Measurements from ENCODE around the gene BRD7. TPM values are rescaled to one million over a fixed set of nuclear protein-coding genes. Genes with fewer than 3 reads are reported as not detected.

BRD7 gene
- total RNA-seq, 1 donor from 2014 or later = 80.8 TPM

DNA sequence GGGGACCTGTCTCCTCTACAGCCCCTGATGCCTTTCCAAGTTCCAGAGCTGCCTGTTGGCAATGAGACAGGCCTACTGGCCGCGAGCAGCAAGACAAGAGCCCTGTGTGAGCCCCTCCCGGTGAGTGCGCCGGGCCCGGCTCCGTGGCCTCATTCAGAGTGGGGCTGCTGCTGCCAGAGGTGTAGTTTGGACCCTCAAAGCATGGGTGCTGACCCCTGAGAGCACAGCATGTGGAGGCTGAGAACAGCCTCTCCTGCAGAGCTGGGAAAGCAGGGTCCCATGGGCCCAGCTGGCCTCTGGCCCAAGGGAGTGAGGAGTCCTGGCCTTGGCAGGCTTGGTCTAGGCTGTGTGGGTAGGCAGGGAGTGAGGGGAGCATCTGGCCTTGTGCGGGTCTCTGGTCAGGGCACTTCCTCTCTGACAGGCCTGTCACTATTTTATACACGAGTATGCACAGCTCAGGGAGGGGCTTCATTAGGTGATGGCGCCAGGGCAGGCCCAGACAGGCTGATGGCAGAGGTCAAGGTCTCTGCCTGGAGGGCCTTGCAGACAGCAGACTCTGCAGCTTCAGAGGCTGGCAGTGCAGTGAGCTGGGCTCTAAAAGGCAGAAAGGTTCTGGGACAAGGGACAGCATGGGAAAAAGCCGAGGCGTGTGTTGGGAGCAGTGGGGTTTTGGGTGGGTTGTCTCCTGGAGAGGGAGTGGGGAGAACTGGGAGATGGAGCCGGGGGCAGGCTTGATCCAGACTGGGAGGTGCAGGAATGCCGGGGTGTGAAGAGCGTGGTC is 59.1 kb downstream of the BRD7 start:
- Mint-ChIP-seq H3K27me3 (ENCODE audit: unreplicated experiment) (peaks cover 4% of the 10 kb centered on the region), H3K9me3 (ENCODE audit: unreplicated experiment) (peaks cover 6% of the 10 kb centered on the region), H3K36me3 (ENCODE audit: unreplicated experiment) (no peaks in the 10 kb centered on the region), H3K27ac (ENCODE audit: unreplicated experiment) (no peak overlapping the region), H3K4me1 (ENCODE audit: low read depth, unreplicated experiment) (peaks cover 9% of the 10 kb centered on the region), H3K4me3 (ENCODE audit: unreplicated experiment) (no peak overlapping the region)
- no peak for DNase-seq
- TF ChIP-seq, protein P1, sequence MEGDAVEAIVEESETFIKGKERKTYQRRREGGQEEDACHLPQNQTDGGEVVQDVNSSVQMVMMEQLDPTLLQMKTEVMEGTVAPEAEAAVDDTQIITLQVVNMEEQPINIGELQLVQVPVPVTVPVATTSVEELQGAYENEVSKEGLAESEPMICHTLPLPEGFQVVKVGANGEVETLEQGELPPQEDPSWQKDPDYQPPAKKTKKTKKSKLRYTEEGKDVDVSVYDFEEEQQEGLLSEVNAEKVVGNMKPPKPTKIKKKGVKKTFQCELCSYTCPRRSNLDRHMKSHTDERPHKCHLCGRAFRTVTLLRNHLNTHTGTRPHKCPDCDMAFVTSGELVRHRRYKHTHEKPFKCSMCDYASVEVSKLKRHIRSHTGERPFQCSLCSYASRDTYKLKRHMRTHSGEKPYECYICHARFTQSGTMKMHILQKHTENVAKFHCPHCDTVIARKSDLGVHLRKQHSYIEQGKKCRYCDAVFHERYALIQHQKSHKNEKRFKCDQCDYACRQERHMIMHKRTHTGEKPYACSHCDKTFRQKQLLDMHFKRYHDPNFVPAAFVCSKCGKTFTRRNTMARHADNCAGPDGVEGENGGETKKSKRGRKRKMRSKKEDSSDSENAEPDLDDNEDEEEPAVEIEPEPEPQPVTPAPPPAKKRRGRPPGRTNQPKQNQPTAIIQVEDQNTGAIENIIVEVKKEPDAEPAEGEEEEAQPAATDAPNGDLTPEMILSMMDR (IDR thresholded peaks at IDR 0.05; ENCODE audit: partially characterized antibody, unreplicated experiment) = no peak

DNA sequence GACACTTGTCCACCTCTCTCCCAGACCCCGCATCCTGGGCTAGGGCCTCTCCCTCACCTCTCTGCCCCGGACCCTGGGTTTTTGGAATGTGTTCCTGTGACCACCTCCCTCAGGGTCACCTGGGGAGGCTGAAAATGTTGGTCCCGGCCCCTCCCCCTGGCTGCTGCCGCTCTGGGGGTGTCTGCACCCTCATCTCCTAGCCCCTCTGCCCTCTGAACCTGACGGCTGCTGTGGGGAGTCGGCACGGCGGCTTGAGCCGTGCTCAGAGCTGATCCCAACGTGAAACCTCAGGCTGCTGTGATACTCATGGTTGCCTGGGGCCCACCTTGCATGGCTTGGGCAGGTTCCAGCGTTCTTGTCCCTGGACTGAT is 59.6 kb downstream of the BRD7 start:
- TF ChIP-seq, protein P1 (IDR thresholded peaks at IDR 0.05; ENCODE audit: partially characterized antibody, unreplicated experiment) = no peak
- Mint-ChIP-seq H3K27me3 (ENCODE audit: unreplicated experiment) (peaks cover 4% of the 10 kb centered on the region), H3K9me3 (ENCODE audit: unreplicated experiment) (peaks cover 6% of the 10 kb centered on the region), H3K4me1 (ENCODE audit: low read depth, unreplicated experiment) (peaks cover 9% of the 10 kb centered on the region), H3K4me3 (ENCODE audit: unreplicated experiment) (no peak overlapping the region), H3K27ac (ENCODE audit: unreplicated experiment) (no peak overlapping the region), H3K36me3 (ENCODE audit: unreplicated experiment) (no peaks in the 10 kb centered on the region)
- no peak for DNase-seq

DNA sequence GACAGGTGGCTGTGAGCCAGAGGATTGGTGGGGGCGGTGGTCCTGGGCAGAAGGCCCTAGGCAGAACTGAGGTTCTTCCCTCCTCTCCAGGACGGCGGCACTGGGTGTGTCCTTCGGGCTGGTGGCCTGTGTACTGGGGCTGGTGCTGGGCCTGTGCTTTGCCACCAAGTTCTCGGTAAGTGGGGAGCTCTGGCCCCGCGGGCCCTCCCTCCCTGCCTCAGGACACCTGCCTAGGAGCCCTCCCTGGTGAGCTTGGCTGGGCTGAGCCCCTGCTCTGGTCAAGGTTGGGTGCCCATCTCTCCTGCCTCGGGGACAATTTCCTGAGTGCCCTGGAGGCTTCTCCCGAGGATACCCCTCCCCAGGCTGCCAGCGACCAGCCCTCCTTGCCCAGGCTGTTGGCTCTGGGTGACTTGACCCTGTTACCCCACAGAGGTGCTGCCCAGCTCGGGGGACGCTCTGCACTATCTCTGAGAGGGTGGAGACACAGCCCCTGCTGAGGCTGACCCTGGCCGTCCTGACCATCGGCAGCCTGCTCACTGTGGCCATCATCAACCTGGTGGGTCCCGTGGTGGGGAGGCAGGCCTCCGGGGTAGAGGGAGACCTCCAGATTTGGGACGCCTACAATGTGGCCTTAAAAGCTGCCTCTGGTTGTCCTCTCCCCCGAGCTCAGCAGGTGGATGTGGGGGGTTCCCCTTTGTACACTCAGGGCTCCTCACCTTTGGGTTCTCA is 60.4 kb downstream of the BRD7 start:
- H3K9me3 Mint-ChIP-seq (ENCODE audit: unreplicated experiment) = peaks cover 6% of the 10 kb centered on the region
- H3K27ac Mint-ChIP-seq (ENCODE audit: unreplicated experiment) = no peak overlapping the region
- no peaks in the 10 kb centered on the region for H3K36me3 Mint-ChIP-seq (ENCODE audit: unreplicated experiment)
- H3K27me3 Mint-ChIP-seq (ENCODE audit: unreplicated experiment) = peaks cover 4% of the 10 kb centered on the region
- no peak for DNase-seq
- TF ChIP-seq, protein P1 (IDR thresholded peaks at IDR 0.05; ENCODE audit: partially characterized antibody, unreplicated experiment) = no peak
- H3K4me3 Mint-ChIP-seq (ENCODE audit: unreplicated experiment) = no peak overlapping the region
- H3K4me1 Mint-ChIP-seq (ENCODE audit: low read depth, unreplicated experiment) = peaks cover 9% of the 10 kb centered on the region

DNA sequence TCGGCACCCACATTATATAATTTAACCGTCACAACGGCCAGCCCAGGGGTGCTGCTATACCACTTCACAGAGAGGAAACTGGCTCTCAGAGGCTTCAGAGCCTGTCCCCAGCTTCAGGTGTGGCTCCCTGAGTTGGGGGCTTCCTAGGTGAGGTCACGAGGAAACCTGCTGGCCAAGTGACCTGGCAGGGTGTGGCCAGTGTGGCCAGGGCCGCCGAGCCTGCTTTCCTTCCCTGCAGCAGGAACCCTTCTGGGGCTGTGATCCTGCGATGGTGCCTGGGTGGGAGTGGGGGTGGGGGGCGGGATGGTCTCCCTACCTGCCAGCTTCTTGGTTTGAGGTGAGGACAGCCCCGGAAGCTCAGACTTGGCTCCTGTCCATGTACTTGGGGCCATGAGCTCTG is 62.5 kb downstream of the BRD7 start:
- Mint-ChIP-seq H3K36me3 (ENCODE audit: unreplicated experiment) (no peaks in the 10 kb centered on the region), H3K9me3 (ENCODE audit: unreplicated experiment) (peaks cover 9% of the 10 kb centered on the region), H3K4me1 (ENCODE audit: low read depth, unreplicated experiment) (peaks cover 9% of the 10 kb centered on the region), H3K27ac (ENCODE audit: unreplicated experiment) (no peak overlapping the region), H3K4me3 (ENCODE audit: unreplicated experiment) (no peak overlapping the region), H3K27me3 (ENCODE audit: unreplicated experiment) (peaks cover 4% of the 10 kb centered on the region)
- DNase-seq = no peak
- TF ChIP-seq, protein P1 (IDR thresholded peaks at IDR 0.05; ENCODE audit: partially characterized antibody, unreplicated experiment) = no peak

Measured in glutamatergic neuron (in vitro differentiated cells).